HG02678 (cell line): ENCODE results near the gene BAD.
A peak's percentile ranks its signal among the peaks of the same experiment; 100 is the strongest.
"Not testable (repeated sequence)": the region's sequence is repeated elsewhere in the genome, so short reads cannot be mapped to it uniquely, and the experiment has no call there.

Source experiments
- ATAC-seq: cut with Tn5 transposase; IDR thresholded peaks from one replicate; pipeline ENCODE4 v1.9.1; 2021; ENCODE audit warnings: mild to moderate bottlenecking, moderate library complexity; ENCODE audit not compliant: unreplicated experiment

The BAD gene

GRCh38 chr11:64315667-64316526 is 31.4 kb upstream of the BAD start:
- not testable (repeated sequence) for ATAC-seq

- ATAC-seq: no peak
Measured at GRCh38 chr11:64314805-64315561, 30.5 kb upstream of the BAD start.

- no peak for ATAC-seq
Measured at GRCh38 chr11:64314146-64314804, 29.8 kb upstream of the BAD start.

DNA sequence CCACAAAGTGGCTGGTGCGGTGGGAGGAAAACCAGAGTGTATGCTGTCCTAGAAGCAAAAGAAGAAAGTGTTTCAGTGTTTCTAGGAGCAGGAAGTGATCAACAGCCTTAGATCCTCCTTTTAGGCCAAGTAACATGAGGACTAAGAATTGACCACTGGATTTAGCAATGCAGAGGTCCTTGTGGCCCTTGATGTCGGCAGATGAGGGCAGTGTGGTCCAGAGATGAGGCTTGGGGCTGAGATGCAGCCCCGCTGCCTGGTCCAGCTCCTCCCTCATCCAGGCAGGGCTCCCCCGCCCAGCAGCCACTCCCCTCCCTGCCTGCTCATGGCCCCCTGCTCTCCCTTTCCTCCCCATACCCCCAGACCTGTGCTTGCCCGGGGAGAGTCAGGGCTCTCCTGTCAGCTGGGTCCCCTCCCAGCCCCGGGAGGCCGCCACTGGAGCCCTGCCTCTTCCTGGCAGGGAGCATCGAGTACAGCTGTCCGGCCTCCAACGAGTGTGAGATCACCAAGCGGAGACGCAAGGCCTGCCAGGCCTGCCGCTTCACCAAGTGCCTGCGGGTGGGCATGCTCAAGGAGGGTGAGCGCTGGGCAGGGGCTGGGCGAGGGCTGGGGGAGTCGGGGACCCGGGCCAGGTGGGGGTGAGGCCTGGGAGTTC is 29.2 kb upstream of the BAD start:
- ATAC-seq: no peak

DNA sequence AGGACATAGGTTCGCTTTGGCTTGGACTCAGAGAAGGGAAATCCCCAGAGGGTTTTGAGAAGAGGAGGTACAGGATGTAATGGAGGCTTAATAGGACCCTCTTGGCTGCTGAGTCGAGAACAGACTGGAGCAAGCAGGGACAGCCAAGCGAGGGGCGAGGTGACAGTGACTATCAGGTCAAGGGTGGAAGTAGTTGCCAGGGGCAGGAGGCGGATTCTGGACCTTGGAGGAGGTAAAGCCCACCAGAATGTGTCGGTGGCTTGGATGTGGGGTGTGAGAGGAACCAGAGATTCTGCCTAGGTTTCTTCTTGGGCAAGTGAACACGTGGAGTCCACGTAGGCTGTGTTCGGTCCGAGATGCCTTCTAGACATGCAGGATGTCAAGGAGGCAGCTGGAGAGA is 28.5 kb upstream of the BAD start:
- no peak for ATAC-seq

DNA sequence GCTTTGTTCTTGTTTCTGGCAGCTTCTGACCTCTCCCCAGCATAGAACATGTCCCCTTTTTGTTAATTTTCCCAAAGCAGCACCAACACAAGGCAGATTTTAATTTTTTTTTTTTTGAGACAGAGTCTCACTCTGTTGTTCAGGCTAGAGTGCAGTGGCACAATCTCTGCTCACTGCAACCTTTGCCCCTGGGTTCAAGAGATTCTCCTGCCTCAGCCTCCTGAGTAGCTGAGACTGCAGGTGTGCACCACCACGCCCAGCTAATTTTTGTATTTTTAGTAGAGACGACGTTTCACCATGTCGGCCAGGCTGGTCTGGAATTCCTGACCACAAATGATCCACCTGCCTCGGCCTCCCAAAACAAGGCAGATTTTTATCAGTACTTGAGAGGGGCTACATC is 23.3 kb upstream of the BAD start:
- ATAC-seq: not testable (repeated sequence)

DNA sequence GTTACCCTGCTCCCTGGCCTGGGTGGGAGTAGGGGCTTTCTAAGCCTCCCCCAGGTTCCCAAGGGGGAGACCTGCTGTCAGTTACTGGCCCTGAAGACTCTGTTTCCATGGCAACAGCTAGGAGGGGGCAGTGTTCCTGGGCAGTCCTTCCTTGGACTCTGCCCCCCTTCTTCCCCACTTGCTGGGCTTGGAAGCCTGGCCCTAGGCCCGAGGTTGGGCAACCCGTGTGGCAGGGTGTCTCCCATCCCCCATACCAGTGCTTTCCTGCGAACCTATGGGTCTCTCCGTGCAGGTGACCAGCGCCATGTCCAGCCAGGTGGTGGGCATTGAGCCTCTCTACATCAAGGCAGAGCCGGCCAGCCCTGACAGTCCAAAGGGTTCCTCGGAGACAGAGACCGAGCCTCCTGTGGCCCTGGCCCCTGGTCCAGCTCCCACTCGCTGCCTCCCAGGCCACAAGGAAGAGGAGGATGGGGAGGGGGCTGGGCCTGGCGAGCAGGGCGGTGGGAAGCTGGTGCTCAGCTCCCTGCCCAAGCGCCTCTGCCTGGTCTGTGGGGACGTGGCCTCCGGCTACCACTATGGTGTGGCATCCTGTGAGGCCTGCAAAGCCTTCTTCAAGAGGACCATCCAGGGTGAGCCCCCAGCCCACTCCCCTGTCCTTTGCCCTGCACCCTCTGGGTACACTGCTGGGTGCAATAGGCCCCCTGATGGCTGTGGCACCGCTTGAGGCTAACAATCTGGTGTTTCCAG is 22.6 kb upstream of the BAD start:
- ATAC-seq: no peak

GRCh38 chr11:64306563-64306875 is 22.1 kb upstream of the BAD start:
- no peak for ATAC-seq

GRCh38 chr11:64305691-64306562 is 21.5 kb upstream of the BAD start:
- peak; percentile 28 for ATAC-seq

DNA sequence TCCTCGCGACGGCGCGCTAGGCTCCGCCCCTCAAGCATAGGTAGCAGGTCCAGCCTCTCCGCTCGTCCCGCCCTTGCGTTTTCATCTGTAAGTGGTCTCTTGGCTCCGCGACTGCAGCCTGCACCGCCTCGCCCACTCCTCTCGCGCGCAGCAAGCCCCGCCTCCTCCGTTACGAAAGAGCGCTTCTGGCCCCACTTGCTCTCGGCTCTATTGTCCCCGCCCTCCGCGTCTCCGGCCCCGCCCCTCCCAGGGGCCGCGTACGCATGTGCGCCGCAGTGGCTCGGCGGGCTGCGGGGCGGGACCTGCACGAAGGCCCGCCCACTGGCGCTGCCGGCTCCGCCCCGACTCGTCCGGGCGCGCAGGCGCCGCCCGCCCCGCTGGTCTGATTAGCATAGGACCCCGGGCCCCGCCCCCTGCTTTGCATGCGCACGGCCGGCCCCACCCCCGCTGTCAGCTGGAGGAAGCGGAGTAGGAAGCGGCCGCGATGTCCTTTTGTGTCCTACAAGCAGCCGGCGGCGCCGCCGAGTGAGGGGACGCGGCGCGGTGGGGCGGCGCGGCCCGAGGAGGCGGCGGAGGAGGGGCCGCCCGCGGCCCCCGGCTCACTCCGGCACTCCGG is 20.7 kb upstream of the BAD start, which contains the start of gene ESRRA:
ESRRA (plus strand) TSS at position 450 of the 616 bp plus-strand sequence. CDS start 1,656 bp downstream, outside the sequence.
- ATAC-seq: peak; percentile 70

- peak; percentile 33 for ATAC-seq
Measured at GRCh38 chr11:64304316-64305072, 20.0 kb upstream of the BAD start.

- ATAC-seq: no peak
Measured at GRCh38 chr11:64304032-64304315, 19.5 kb upstream of the BAD start.

DNA sequence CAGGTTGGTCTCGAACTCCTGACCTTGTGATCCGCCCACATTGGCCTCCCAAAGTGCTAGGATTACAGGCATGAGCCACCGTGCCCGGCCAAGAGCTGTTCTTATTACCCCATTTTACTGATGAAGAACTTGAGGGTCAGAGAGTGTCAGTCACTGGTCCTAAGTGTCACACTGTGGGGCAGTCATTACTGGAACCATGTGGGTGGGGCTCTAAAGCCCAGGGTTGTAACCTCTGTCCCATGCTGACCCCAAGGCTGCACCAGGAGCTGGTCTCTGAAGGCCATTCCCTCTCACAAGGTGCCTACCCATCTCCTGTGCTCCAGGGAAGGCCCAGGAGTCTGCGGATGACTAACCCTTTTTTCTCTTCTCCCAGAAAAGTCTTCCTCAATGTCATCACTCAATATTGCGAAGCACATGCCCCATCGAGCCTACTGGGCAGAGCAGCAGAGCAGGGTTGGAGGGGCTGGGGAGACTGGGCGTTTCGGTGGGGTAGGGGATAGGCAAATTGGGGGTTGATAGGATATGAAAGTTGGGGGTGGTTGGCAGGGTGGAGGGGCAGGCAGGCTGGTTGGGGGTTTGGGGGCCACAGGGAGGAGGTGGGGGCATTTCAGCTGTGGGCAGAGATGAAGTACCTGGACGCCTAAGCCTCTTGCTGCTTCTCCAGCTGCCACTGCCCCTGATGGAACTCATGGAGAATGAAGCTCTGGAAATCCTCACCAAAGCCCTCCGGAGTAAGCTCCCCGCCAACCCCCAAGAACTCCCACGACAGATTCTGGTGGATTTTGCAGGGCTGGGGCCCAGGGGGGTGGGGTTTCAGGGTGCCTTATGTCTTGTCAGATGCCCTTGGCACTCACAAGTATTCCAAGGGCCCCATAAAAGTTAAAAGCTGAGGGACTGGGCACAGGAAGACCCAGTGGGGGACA is 18.9 kb upstream of the BAD start:
- ATAC-seq: no peak

GRCh38 chr11:64299847-64300648 is 15.6 kb upstream of the BAD start, which contains the start of gene CATSPERZ:
Gene CATSPERZ (plus strand): TSS chr11:64300358. CDS start chr11:64300411, 53 bp downstream.
- ATAC-seq: no peak

GRCh38 chr11:64298966-64299846 is 14.7 kb upstream of the BAD start:
- ATAC-seq: no peak
